GM12874 (cell line): ENCODE results near the gene DOCK3.

Experiments used
- TF ChIP-seq, protein P1 (sequence below): IDR thresholded peaks from 2 replicates; pipeline ENCODE4 v1.5.1; 2011; ENCODE audit warnings: low read depth, mild to moderate bottlenecking, control low read depth, low read length, moderate library complexity; ENCODE audit not compliant: insufficient read depth

DOCK3 gene

DNA sequence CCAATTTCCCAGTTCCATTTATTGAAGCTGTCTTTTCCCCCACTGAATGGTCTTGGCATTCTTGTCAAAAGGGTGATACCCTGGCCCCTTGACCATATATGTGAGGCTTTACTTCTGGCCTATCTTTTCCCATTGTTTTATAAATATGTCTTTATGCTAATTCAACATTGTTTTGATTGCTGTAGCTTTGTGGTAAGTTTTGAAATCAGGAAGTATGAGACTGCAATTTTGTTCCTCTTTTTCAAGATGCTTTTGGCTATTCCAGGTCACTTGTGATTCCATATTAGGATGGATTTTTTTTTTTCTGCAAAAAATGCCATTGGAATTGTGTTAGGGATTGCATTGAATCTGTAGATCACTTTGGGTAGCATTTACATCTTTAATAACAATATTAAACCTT, 569.2 kb downstream of the DOCK3 start:
- TF ChIP-seq, protein P1, sequence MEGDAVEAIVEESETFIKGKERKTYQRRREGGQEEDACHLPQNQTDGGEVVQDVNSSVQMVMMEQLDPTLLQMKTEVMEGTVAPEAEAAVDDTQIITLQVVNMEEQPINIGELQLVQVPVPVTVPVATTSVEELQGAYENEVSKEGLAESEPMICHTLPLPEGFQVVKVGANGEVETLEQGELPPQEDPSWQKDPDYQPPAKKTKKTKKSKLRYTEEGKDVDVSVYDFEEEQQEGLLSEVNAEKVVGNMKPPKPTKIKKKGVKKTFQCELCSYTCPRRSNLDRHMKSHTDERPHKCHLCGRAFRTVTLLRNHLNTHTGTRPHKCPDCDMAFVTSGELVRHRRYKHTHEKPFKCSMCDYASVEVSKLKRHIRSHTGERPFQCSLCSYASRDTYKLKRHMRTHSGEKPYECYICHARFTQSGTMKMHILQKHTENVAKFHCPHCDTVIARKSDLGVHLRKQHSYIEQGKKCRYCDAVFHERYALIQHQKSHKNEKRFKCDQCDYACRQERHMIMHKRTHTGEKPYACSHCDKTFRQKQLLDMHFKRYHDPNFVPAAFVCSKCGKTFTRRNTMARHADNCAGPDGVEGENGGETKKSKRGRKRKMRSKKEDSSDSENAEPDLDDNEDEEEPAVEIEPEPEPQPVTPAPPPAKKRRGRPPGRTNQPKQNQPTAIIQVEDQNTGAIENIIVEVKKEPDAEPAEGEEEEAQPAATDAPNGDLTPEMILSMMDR = no peak

DNA sequence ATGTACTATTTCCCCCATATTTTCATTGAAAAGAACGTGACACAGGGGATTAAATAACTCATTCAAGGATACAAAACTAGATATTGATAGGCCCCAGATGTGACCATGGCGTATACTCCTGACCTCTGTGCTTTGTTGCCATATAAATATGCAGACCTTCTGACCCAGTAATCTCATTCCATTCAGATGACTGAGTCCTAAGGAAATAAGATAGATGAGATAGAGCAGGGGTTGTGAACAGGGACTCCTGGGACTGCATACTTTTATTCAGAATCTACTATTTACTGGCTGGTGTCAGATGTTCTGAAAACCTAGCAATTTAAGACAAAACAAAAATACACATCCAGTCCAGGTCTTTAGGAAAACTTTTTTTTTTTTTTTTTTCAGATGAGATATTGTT, 571.1 kb downstream of the DOCK3 start:
- TF ChIP-seq, protein P1 = no peak

DNA sequence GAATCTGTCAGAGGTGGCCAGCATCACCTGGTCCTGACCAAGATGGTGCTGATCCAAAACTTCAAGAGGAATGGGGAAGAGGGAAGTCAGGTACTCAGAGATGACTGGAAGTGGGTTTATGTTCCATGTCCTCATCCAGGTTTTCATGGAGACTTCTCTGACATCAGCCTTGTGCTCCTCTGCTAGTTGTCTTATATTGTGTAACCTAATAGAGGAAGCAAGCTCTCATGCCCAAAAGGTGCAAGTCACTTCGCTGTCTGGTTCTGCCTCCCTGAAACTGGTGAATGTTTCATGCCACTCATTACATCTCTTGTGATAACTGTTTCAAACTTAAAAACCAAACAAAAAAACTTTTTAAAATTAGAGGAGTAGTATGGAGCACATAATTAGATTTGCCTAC, 583.1 kb downstream of the DOCK3 start:
- TF ChIP-seq, protein P1 = no peak

DNA sequence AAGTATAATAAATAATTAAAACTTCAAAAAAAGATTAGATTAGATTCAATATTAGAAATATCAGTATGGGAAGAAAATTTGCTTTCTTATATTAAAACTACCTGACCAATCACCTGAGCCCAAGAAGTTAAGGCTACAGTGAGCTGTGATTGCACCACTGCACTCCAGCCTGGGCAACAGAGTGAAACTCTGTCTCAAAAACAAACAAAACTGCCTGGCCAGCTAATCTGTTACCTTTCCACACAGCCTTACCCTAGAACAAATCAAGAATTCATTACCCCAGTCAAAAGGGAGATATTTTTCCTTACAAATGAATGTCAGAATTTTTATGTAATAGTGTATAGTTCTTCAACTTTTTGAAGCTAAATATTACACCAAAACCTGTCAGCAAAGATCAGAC, 593.4 kb downstream of the DOCK3 start:
- TF ChIP-seq, protein P1 = no peak

DNA sequence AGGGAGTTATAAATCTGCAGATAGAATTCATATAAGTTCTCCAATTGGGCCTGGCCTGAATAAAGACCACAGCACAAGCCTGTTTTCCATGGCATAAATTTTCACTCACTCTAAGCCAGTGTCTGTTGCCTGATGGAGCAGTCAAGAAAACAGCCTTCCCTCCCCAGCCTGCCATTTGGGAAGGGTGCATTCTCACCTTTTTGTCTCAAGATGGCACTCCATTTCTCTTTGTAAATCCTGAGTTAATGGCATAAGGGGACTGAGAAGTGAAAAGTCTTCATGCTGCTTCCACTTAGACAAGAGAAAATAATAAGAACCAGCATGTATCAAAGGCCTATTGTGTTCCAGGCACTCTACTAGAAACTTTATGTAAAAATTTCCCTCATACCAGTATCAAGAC, 594.7 kb downstream of the DOCK3 start:
- TF ChIP-seq, protein P1 = no peak

DNA sequence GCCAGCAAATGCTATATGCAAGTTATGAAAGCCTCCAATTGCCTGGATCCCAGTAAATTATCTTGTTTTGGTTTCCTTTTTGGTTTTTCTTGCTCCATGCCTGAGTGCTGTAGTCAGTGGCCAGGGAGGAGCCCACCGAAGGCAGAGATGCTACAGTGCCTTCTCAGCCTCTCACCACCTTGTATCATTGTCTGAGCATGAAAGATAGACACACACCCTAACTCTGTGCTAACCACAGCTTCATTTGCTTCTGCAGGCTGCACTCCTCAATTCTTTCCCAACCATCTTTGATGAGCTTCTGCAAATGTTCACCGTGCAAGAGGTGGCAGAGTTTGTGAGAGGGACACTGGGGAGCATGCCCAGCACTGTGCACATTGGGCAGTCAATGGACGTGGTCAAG, 595.8 kb downstream of the DOCK3 start:
- TF ChIP-seq, protein P1 = no peak

DNA sequence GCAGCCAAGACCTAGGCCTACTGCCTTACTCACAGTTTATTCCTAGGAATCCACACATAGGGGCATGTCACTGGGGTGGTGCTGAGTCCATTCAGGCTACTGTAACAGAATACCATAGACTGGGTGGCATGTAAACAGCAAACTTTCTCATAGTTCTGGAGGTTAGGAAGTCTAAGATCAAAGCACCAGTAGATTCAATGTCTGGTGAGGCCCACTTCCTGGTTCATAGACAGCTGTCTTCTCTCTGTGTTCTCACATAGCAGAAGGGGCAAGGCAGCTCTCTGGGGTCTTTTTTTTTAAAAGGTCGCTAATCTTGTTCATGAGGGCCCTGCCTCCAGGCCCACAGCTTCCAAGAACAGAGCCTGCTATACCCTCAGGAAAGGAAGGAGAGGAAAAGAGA, 596.4 kb downstream of the DOCK3 start:
- TF ChIP-seq, protein P1 = no peak

DNA sequence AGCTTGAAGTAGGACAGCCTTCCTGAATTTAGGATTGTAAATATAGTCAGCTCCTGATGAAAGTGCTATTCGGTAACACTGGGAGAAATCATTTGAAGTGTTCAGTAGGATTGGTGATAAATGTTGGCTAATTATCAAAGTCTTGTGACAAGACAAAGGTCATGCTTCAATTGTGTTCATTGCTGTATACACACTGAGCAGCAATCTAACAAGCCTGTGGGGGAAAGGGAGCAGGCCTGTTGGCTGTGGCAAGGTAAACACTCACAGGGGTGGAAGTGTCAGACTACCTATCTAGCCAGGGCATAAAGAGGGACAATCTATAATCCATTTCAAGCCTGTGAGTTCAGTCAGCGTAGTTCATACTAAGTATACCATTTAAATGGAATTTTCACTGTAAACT, 599.3 kb downstream of the DOCK3 start:
- TF ChIP-seq, protein P1 = no peak
